ENCODE measurements around the gene KRTAP10-1. TPM values are rescaled to one million over a fixed set of nuclear protein-coding genes. Genes with fewer than 3 reads are reported as not detected.

Gene KRTAP10-1
- polyA plus RNA-seq, 1 donor (not counting 4 experiments of a cell fraction or from before 2014, with no cell fraction given) = not detected

GRCh38 chr21:44539046-44539445, 949 bp downstream of the KRTAP10-1 start:
- dilution Hi-C loops (cut with MboI; ENCODE audit: extremely low pct_ligation_motif_present, low sequenced_read_pairs) = no loop called here
- FAIRE-seq = no peak
- H3K9ac ChIP-seq (ENCODE audit: control insufficient read depth, extremely low read depth, insufficient read depth, low read length) = no peak overlapping the region
- no peak overlapping the region for H3K4me3 ChIP-seq (ENCODE audit: control insufficient read depth in 2 of 3, extremely low read depth in 1 of 3, insufficient read depth in 2 of 3, low read depth in 1 of 3, low read length in 3 of 3)
- no peaks in the 10 kb centered on the region for H3K9me3 ChIP-seq (ENCODE audit: control insufficient read depth, low read depth, low read length)
- H3K27me3 ChIP-seq (ENCODE audit: control insufficient read depth, extremely low read depth, insufficient read depth, low read length) = no peaks in the 10 kb centered on the region
- no peak overlapping the region for H3K4me2 ChIP-seq (ENCODE audit: control insufficient read depth, extremely low read depth, insufficient read depth, low read depth, low read length)
- no peak for DNase-seq (ENCODE audit: low read depth, low spot score)
- no peaks in the 10 kb centered on the region for H3K79me2 ChIP-seq (ENCODE audit: control insufficient read depth, insufficient read depth, low read length)
- H2AFZ ChIP-seq (ENCODE audit: control insufficient read depth, low read length) = no peak overlapping the region
- no peak overlapping the region for H3K27ac ChIP-seq (ENCODE audit: control insufficient read depth, insufficient read depth, low read length)
- H3K36me3 ChIP-seq (ENCODE audit: control insufficient read depth in 2 of 2, extremely low read depth in 1 of 2, insufficient read depth in 2 of 2, low read length in 2 of 2) = no peaks in the 10 kb centered on the region
- H4K20me1 ChIP-seq (ENCODE audit: control insufficient read depth, extremely low read depth, insufficient read depth, low read length) = no peaks in the 10 kb centered on the region
- H3K9me1 ChIP-seq (ENCODE audit: control insufficient read depth, extremely low read depth, insufficient read depth, low read length) = no peaks in the 10 kb centered on the region
- H3K4me1 ChIP-seq (ENCODE audit: control insufficient read depth, extremely low read depth, insufficient read depth, low read length) = no peaks in the 10 kb centered on the region
- TF ChIP-seq CTCF (optimal IDR thresholded peaks at IDR 0.05 in 1 of 3, IDR thresholded peaks at IDR 0.05 in 1 of 3, conservative IDR thresholded peaks at IDR 0.05 in 1 of 3; ENCODE audit: extremely low read depth in 1 of 3, insufficient read depth in 2 of 3, low read length in 3 of 3) (no peak), EZH2 (IDR thresholded peaks at IDR 0.05; ENCODE audit: low read length) (no peak)

- Histone ChIP-seq H3K9me3 (ENCODE audit: control insufficient read depth, low read depth, low read length) (no peaks in the 10 kb centered on the region), H3K9ac (ENCODE audit: control insufficient read depth, extremely low read depth, insufficient read depth, low read length) (no peak overlapping the region), H3K27me3 (ENCODE audit: control insufficient read depth, extremely low read depth, insufficient read depth, low read length) (no peaks in the 10 kb centered on the region), H3K4me1 (ENCODE audit: control insufficient read depth, extremely low read depth, insufficient read depth, low read length) (no peaks in the 10 kb centered on the region), H3K27ac (ENCODE audit: control insufficient read depth, insufficient read depth, low read length) (no peak overlapping the region), H2AFZ (ENCODE audit: control insufficient read depth, low read length) (no peak overlapping the region), H4K20me1 (ENCODE audit: control insufficient read depth, extremely low read depth, insufficient read depth, low read length) (no peaks in the 10 kb centered on the region), H3K4me3 (ENCODE audit: control insufficient read depth in 2 of 3, extremely low read depth in 1 of 3, insufficient read depth in 2 of 3, low read depth in 1 of 3, low read length in 3 of 3) (no peak overlapping the region), H3K79me2 (ENCODE audit: control insufficient read depth, insufficient read depth, low read length) (no peaks in the 10 kb centered on the region), H3K4me2 (ENCODE audit: control insufficient read depth, extremely low read depth, insufficient read depth, low read depth, low read length) (no peak overlapping the region), H3K36me3 (ENCODE audit: control insufficient read depth in 2 of 2, extremely low read depth in 1 of 2, insufficient read depth in 2 of 2, low read length in 2 of 2) (no peaks in the 10 kb centered on the region), H3K9me1 (ENCODE audit: control insufficient read depth, extremely low read depth, insufficient read depth, low read length) (no peaks in the 10 kb centered on the region)
- TF ChIP-seq EZH2 (IDR thresholded peaks at IDR 0.05; ENCODE audit: low read length) = no peak
- TF ChIP-seq CTCF (optimal IDR thresholded peaks at IDR 0.05 in 1 of 3, IDR thresholded peaks at IDR 0.05 in 1 of 3, conservative IDR thresholded peaks at IDR 0.05 in 1 of 3; ENCODE audit: extremely low read depth in 1 of 3, insufficient read depth in 2 of 3, low read length in 3 of 3) = no peak
- dilution Hi-C loops (cut with MboI; ENCODE audit: extremely low pct_ligation_motif_present, low sequenced_read_pairs) = no loop called here
- DNase-seq (ENCODE audit: low read depth, low spot score) (no peak), FAIRE-seq (no peak)
Observed at GRCh38 chr21:44537930-44538911, 1.8 kb downstream of the KRTAP10-1 start.
